ENCODE measurements around the gene LIX1.
"Not testable (repeated sequence)": the region's sequence is repeated elsewhere in the genome, so short reads cannot be mapped to it uniquely, and the experiment has no call there.

LIX1 gene

DNA sequence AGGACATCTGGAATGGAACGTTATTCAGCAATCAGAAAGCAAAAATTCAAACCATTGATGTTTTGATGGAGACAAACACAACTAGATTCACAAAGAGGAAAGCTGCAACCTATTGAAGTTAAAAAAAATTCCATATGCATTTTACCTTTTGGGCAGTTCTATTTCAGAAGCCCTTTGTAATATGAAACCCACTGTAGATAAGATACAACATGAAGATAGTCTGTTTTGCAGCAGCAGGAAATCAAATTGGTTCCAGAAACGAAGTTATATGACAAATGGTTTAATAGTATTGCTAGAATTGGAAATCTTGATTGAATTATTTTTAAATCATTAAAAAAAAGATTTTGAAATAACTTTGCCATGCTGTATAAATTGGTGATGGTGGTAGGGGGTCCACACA is 872 bp downstream of the LIX1 start:
- DNase-seq (ENCODE audit: low read depth in 2 of 3, low spot score in 1 of 3): no peak

DNA sequence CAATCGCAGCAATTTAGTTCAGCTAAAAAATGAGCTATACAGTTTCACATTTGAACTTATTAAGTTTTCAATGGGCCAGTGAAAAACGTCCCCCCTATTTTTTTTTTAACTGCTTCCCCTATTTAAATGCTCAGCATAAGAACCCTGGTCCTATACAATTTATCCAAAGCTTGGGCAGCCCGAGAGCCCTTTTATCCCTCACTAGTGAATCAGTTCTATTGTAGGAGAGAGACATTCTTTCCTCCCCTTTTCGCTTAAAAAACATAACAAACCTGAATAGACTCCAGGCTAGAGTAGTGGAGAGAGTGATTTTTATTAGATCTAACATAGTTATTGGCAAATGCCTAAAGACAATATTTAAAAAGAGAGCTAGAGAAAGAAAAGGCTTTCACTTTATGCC is 1.4 kb downstream of the LIX1 start:
- DNase-seq (ENCODE audit: low read depth in 2 of 3, low spot score in 1 of 3): no peak

DNA sequence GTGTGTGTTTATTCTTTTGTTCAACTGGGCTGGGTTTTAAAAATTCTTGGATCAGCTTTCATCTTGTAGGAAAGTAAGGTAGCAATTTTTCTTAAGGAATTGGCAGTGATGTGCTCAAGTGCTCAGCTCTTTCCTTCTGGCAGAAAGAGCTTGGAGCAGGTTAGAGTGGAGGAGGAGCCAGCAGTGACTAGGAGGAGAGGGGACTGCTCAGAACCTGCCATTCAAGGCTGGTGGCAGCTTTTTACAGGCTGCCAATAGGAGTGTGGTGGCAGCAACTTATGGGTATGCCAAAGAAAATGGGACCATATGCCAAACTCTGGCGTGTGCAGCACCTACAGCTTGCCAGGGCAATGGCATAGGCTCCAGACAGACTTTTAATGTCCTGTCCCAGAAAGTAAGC is 2.2 kb downstream of the LIX1 start:
- not testable (repeated sequence) for DNase-seq (ENCODE audit: low read depth in 2 of 3, low spot score in 1 of 3)

DNA sequence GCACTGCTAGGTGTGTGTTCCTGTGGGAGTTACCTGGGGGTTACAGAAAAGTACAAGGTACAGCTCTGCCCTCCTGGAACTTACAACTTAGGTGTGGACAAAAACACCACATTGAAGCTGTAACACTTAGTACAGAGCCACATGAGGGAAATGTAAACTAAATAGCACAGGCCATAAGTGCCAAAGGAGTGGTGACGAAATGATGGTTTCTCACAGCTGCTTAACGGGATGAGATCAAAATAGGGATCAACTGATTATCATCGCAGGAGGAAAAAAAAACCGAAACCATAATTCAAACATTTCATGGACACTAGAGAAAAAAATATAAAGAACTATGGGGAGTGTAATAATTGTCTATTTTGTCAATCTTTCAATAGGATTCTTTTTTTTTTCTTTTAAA is 5.9 kb downstream of the LIX1 start:
- DNase-seq (ENCODE audit: low read depth in 2 of 3, low spot score in 1 of 3): no peak

DNA sequence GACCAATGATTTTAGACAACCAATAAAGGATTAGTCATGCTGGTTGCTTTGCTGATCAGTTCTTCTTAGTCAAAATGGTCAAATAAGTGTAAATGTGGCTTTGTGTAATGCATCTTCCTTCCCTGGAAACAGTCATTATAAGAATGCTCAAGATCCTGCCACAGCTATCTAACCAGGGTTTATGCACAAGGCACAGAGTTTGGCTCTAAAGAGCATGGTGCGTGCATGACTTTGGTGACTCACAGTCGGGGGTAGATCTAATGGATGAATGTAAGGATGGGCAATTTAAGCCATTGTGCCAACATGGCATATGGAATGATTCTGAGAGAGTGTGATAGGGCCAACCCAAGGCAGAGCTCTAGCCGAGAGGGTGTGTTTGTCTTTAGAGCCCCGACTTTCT is 6.5 kb downstream of the LIX1 start:
- no peak for DNase-seq (ENCODE audit: low read depth in 2 of 3, low spot score in 1 of 3)

DNA sequence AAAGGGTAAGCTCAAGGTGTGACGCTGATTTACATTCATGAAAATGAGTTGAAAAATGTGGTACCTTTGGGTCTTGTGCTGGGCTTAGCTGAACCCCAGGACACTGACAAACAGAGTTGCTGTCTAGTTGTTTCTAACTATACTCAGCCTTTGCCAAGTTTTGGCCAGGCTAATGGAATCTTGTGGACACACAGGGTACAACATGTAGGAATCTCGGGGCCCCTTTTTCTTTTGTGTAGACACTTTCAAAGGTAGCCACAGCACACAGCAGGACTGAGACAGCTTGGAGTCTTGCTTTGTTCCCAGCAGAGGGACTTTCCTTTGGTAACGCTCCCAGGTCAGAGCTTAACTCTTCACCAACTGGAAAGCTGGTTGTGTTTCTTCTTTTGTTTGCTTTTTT is 7.8 kb downstream of the LIX1 start:
- no peak for DNase-seq (ENCODE audit: low read depth in 2 of 3, low spot score in 1 of 3)

DNA sequence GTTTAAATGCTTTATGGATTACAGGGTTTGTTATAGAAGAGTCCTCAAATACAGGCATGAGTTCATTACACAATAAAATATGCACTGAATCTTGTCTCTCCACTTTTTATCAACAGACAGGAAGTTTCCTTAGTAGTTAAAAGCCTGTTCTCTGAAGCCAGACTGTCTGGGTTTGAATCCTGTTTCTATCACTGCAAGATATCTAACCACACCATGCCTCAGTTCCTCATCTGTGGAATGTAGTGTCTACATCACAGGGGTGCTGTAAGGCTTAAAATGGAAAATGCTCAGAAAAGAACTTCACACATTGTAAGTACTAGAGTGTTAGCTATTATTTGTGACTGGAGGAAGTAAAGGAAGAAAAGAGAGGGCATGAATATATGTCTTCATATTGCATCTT is 9.3 kb downstream of the LIX1 start:
- no peak for DNase-seq (ENCODE audit: low read depth in 2 of 3, low spot score in 1 of 3)

DNA sequence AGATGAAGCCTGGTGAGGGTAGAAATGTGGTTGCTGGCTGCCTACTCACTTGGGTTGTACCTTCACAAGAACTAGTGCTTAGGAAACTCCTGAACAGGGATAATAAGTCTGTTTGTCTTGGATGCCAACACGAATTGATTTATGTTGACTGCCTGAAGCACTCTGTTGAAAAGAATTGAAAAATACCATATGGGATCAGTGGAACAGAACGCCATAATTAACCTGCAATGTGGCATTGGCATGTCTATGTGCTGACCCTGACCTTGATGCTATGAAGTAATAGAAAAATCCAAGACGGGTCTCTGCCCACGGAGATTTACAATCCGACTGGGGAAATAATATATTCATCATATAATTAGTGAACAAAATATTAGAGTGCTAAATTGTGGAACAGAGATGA is 10.5 kb downstream of the LIX1 start:
- no peak for DNase-seq (ENCODE audit: low read depth in 2 of 3, low spot score in 1 of 3)

DNA sequence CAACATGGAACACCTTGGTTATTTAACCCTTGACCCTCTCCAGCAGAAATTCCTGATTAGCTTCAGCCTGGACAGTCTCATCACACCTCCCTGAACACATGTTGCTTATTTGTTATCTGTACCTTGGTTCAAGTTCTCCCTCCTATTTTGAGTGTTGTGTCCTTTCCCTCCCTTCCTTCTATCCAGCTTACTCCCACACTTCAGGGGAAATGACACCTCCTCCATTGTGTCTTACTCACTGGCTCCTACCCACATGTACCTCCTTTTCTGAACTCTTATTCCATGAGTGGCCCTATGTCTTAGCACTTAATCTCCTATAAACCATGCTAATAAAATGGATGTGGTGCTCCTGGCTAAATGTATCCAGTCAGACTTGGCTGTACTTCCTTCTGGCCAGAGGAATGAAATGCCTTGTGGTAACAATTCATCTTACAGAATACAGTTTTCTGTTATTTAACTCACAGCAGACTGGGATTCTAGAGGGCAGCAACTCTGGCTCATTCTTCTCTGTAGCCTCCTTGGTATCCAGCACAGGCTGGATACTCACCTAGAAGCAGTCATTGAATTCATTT is 11.2 kb downstream of the LIX1 start:
- no peak for DNase-seq (ENCODE audit: low read depth in 2 of 3, low spot score in 1 of 3)

DNA sequence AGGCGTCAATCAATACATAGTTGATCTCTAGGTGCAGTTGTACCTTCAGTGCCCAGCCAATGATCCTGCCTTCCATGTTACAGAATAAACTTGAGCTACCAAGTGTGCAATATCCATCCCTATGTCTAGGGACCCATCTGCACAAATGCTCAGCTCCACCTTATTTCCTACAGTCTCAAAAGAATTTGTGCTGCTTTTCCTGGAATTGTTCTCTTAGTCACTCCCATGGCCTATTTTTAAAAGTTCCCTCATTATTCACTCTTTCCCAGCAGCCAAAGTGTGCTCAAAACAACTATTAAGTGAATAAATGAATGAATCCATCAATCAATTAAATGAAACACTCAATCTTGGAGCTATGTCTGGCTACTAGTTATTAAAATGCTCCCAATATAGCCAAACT is 14.7 kb downstream of the LIX1 start:
- DNase-seq (ENCODE audit: low read depth in 2 of 3, low spot score in 1 of 3): no peak

DNA sequence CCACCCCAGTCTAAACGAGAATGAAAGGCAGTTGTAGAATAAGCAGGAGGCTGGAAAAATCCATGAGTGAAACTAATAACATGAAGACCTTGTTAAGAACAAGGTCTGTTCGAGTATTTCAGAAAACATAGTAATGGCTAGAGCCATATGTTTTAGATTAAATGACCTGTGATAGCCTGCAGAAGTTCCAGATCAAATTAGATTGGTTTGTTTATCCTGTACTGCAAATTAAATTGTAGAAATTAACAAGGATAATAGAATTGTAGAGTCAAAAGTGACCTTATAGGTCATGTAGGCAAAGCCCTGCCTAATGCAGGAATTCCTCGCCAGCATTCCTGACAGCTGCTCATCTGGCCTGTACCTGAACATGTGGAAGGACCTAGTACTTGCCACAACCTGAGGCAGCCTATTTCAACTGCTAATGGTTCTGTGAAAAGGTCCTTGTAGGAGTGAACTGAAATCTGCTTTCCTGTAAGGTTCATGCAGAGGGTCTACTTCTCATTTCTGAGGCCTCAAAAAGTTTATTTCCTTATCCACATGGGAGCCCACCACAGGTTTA is 17.2 kb downstream of the LIX1 start:
- no peak for DNase-seq (ENCODE audit: low read depth in 2 of 3, low spot score in 1 of 3)

DNA sequence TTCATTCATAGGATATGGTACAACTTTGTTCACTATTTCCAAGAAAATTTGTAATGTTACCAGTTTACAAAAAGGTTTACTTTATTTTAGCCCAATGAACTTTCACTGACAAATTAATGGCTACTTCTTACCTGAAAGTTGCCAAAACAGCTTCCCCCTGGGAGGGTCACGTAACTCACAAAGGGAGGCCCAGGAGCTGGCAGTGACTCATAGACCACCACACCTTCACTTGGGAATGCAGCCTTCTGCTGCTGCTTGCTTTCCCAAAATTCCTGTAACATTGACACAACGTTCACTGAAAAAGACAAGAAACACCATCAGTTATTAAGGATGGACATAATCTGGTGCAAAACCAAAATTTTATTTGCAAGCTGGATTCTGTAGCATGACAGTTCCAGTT is 18.1 kb downstream of the LIX1 start:
- DNase-seq (ENCODE audit: low read depth in 2 of 3, low spot score in 1 of 3): no peak

DNA sequence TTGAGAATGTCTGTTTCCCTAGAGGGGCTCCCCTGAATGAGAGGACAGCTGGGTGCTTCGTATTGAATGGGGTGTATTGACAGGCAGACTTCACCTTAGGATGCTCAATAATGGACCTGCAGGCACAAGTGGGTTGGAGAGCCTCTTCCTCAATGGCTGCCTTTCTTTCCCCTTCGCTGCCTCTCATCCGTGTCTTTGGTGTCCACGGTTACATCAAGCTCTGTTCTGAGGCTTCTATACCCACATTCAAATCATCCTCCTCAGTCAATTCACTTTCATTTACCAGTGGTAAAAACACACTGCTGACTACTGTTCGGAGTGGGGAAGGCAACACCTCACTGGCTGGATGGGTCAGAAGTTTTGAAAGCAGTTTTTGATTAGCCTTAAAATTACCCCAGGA is 20.6 kb downstream of the LIX1 start:
- DNase-seq (ENCODE audit: low read depth in 2 of 3, low spot score in 1 of 3): no peak

DNA sequence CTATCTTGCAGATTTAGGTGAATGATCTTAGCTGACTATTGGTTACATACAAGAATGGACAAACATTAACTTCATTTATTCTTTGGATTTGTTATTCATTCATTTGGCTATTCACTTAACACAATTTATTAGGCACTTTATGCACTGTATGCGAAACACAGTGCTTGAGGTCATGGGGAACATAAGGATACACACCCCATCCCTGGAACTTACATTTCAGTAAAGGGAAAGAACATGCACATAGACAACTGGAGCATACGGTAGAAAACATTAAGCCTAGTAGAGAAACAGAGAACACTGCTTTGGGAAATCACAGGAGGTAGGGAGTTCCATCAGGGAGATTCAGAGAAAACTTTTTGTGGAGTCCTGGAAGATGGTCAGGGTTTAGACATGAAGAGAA is 22.2 kb downstream of the LIX1 start:
- DNase-seq (ENCODE audit: low read depth in 2 of 3, low spot score in 1 of 3): no peak

DNA sequence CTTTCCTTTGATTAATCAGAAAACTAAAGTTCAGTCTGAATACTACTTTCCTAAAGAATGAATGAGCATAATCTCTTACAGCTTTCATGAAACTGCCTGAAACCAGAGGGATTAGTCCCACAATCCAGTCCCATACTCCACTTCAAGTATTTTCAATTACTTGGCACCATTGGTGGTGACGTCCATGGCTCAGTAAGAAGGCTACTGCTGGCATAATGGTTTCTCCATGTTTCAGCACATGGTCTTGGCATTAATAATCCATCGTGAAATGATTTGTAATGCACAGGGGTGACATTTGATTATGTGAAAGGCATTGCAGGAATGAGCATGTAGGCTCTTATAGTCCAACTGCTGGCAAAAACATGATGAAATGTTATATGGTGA is 23.4 kb downstream of the LIX1 start:
- DNase-seq (ENCODE audit: low read depth in 2 of 3, low spot score in 1 of 3): no peak

DNA sequence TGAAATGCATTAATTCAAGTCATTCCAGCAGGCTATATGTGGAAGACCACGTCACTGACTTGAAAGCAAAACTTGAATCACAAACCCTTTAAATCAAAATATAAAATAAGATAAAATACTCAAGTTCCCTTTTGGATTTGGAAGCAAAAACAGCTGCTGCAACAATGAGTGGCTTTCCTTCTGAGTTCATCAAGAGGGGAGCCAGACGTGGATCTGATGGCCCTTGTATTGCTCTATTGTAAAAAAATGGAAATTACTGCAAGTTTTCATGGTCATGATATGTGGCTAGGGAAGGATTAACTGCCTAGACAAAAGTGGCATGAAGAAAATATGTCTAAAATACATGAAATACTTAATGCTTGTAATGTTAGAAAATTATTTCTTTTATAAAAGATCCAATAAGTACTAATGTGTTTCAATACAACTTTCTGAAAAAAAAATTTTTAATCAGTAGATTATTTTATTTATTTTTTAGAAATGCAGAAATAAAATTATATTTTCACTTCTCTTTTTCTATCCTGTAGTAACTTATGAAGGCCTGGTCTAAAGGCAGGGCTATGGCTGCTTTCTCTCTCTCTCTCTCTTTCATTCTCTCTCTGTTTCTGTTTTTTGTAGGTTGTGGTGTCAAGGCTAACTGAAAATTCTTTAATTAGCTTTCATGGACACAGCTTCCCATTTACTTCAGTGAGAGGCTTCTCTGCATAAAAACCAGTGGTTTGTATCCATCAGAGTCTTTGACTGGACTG is 24.0 kb downstream of the LIX1 start:
- DNase-seq (ENCODE audit: low read depth in 2 of 3, low spot score in 1 of 3): no peak

DNA sequence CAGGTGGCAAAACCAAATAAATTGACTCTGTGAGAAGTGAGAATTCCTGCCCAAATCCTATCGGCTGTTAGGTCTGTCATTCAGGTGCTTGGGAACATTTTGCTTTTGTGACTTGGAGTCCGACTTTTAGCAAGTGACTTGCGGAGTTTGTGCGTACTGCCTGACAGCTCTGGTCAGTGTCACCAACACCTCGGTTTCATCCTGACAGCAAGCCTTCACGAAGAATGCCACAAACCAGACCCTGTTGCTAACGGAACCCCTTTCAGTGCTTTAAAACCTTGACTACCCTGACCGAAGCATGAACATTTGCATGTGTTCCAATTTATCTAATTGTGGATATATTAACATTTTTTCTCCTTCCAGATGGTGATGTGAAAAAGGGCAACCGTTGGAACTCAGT is 26.5 kb downstream of the LIX1 start:
- no peak for DNase-seq (ENCODE audit: low read depth in 2 of 3, low spot score in 1 of 3)

DNA sequence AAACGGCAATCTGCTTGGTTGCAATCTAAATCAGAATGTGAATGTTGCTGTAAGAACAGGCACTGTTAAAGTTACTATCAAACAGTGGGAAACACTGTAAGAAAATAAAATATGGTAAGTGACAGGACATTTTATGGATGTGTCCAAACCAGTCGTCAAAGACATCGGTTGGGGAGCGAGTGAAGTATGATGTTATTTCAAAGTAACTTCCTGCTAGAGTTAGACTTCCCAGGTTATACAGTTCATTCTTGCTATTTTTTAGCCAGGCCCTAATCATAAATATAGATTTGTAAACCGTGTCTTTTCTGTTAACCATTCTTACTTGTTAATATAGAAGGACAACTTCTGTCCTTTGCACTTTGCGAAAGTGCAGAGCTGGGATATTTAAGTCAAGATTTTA is 30.2 kb downstream of the LIX1 start:
- DNase-seq (ENCODE audit: low read depth in 2 of 3, low spot score in 1 of 3): no peak

DNA sequence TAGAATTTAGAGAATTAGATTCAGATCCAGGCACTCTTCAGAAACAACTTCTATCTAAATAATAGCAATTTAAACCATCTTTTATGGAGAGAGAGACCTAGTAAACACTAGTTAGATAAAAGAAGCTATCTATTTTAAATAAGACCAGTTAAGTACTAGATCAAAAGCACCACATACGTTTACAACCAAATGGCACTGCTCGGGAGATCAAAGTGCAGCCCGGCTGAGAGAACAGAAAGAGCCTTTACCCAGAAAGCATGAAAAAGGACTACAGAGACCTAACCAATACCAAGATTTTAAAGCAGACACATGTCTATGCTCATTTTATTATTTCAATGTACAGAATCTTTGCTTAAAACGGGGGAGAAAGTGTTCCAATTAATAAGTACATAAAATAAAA is 30.8 kb downstream of the LIX1 start:
- no peak for DNase-seq (ENCODE audit: low read depth in 2 of 3, low spot score in 1 of 3)

DNA sequence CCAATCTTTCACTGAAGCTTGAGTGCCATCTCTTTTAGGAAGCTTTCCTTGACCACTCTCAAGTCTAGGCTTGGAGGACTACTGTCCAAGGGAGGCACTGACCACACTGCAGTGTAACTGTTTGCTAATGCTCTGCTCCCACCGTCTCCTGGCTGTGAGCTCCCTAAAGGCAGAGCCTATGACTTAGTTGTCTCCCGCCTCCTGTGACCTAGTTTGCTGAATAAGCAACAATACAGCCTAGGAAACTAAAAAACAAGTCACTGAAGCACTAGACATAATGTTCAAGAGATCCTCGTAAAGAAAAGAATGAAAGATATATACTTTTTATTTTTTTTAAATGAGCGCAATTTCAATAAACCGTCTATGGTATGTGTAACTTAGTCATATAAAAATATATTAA is 31.4 kb downstream of the LIX1 start:
- DNase-seq (ENCODE audit: low read depth in 2 of 3, low spot score in 1 of 3): no peak

DNA sequence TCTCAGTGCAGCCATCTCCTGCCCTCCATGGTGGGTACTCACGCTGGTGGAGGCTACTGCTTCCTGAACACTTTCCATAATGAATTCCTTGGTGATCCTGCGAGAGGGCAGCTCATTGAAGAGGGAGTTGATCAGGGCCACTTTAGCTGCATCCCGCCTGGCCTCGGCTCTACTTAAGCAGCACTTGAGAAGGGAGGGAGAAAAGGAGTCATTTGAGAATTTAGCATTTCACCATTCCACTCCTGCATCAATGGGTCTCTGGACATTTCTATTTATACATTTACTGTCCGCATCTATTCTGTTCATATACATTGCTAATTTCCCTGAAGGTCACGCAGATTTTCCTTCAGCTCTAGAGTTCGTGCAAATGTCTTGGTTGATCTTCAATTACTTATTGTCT is 35.1 kb downstream of the LIX1 start:
- DNase-seq (ENCODE audit: low read depth in 2 of 3, low spot score in 1 of 3): no peak

DNA sequence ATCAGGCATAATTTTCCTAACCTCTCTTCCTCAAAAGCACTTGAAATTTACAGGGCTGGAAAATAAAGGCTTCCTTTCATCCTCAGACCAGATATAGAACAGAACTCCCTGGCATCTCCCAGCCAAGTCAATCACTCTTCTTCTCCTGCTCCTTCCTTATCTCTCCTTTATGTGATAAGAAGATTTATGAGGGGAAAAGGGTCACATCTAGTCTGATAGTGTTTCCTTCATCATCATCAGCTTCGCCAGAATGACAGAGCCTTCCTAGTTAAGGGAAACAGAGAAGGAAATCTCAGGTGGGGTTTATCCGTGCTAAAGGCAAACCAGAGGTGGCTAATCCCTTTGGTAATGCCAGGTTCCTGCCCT is 36.2 kb downstream of the LIX1 start:
- DNase-seq (ENCODE audit: low read depth in 2 of 3, low spot score in 1 of 3): no peak

Measured in stimulated activated CD4-positive, alpha-beta T cell treated with anti-CD3 and anti-CD28 coated beads, Interleukin-12 subunit alpha, Interleukin-12 subunit beta, amount 100 ng/mL, for 48 hours (primary cell).